T-helper 1 cell (primary cell): ENCODE measurements around the gene IRGQ.
A peak's percentile ranks its signal among the peaks of the same experiment; 100 is the strongest.
"Not testable (repeated sequence)": the region's sequence is repeated elsewhere in the genome, so short reads cannot be mapped to it uniquely, and the experiment has no call there.

Experiments
- DNase-seq, 5 donors: peaks; one replicate each; pipeline ENCODE4 v3.0.0-alpha.2; 2012 to 2020

Gene IRGQ

GRCh38 chr19:43623889-43624670, 28.1 kb upstream of the IRGQ start:
- DNase-seq, result no peak

GRCh38 chr19:43622956-43623355, 27.0 kb upstream of the IRGQ start:
- no peak for DNase-seq

GRCh38 chr19:43622070-43622469, 26.1 kb upstream of the IRGQ start:
- no peak for DNase-seq

GRCh38 chr19:43620061-43621001, 24.4 kb upstream of the IRGQ start:
- DNase-seq, result peak in 3 of 5 donors; percentile 69 to 78 (median 76)

GRCh38 chr19:43619262-43620060, 23.5 kb upstream of the IRGQ start, which contains the start of gene ZNF428:
ZNF428 (minus strand) TSS chr19:43619629; CDS start chr19:43614304, 5,325 bp downstream.
- DNase-seq, result peak; percentile 79 to 87 (median 80)

- DNase-seq, result peak in 2 of 5 donors; percentile 13 to 63
Observed at GRCh38 chr19:43618921-43619261, 23.0 kb upstream of the IRGQ start.

GRCh38 chr19:43616954-43617353, 21.0 kb upstream of the IRGQ start:
- no peak for DNase-seq

GRCh38 chr19:43616306-43616705, 20.4 kb upstream of the IRGQ start:
- no peak for DNase-seq

GRCh38 chr19:43612374-43612773, 16.4 kb upstream of the IRGQ start:
- DNase-seq, result no peak

GRCh38 chr19:43611788-43612187, 15.9 kb upstream of the IRGQ start, which contains the start of gene SRRM5:
SRRM5 (plus strand) TSS chr19:43612088; CDS start chr19:43612122, 34 bp downstream.
- DNase-seq, result no peak

- no peak for DNase-seq
Observed at GRCh38 chr19:43610493-43610892, 14.6 kb upstream of the IRGQ start.

- no peak for DNase-seq
Observed at GRCh38 chr19:43609872-43610271, 13.9 kb upstream of the IRGQ start.

- DNase-seq, result no peak
Observed at GRCh38 chr19:43607238-43608205, 11.6 kb upstream of the IRGQ start.

- no peak for DNase-seq
Observed at GRCh38 chr19:43606569-43607229, 10.8 kb upstream of the IRGQ start.

GRCh38 chr19:43605875-43606568, 10.1 kb upstream of the IRGQ start:
- DNase-seq, result no peak

GRCh38 chr19:43600326-43600725, 4.4 kb upstream of the IRGQ start:
- not testable (repeated sequence) for DNase-seq

GRCh38 chr19:43599635-43600295, 3.8 kb upstream of the IRGQ start:
- DNase-seq, result no peak

- no peak for DNase-seq
Observed at GRCh38 chr19:43598445-43599240, 2.7 kb upstream of the IRGQ start.

GRCh38 chr19:43597876-43598275, 1.9 kb upstream of the IRGQ start:
- no peak for DNase-seq
